Activated T-cell treated with anti-CD3 and anti-CD28 coated beads, Interleukin-2, amount 50 U/mL, for 72 hours (primary cell): ENCODE data around the gene MKX. TPM values are rescaled to one million over a fixed set of nuclear protein-coding genes. Genes with fewer than 3 reads are reported as not detected.

ENCODE experiments used
- ATAC-seq, 2 donors: fragments of 150-1000 bp; cut with Tn5 transposase; replicated peaks in 1 of 2; 2 replicates each; pipeline ENCODE4 v1.10.0; 2021; ENCODE audit warnings: moderate library complexity in 2 of 2, mild to moderate bottlenecking in 1 of 2
- DNase-seq, 2 donors: peaks; one replicate each; pipeline ENCODE4 v3.0.0; 2021 to 2022; ENCODE audit warnings: mixed read lengths in 1 of 2
- H3K27ac Mint-ChIP-seq: one replicate; pipeline ENCODE4 v1.8.0; 2022; ENCODE audit warnings: mild to moderate bottlenecking, moderate library complexity, mixed read lengths
- H3K27me3 Mint-ChIP-seq: one replicate; pipeline ENCODE4 v1.8.0; 2022; ENCODE audit warnings: low read depth, mixed read lengths
- H3K36me3 Mint-ChIP-seq, 2 donors: one replicate each; pipeline ENCODE4 v1.8.0; 2022; ENCODE audit warnings: mixed read lengths in 2 of 2, mild to moderate bottlenecking in 1 of 2; ENCODE audit not compliant: insufficient read depth in 2 of 2
- H3K4me1 Mint-ChIP-seq: one replicate; pipeline ENCODE4 v1.8.0; 2022; ENCODE audit warnings: low read depth, mixed read lengths
- H3K4me3 Mint-ChIP-seq, 2 donors: one replicate each; pipeline ENCODE4 v1.8.0; 2022; ENCODE audit warnings: mild to moderate bottlenecking in 2 of 2, mixed read lengths in 2 of 2, moderate library complexity in 2 of 2
- H3K9me3 Mint-ChIP-seq, 2 donors: one replicate each; pipeline ENCODE4 v1.8.0; 2022; ENCODE audit warnings: mixed read lengths in 2 of 2
- total RNA-seq, 2 donors: library from RNA; stranded (reverse); gene quantifications; one replicate each; pipeline ENCODE4 v1.2.3, GENCODE V29; 2022

The MKX gene
- total RNA-seq, 2 donors from 2014 or later = 1.0 to 2.2 TPM

DNA sequence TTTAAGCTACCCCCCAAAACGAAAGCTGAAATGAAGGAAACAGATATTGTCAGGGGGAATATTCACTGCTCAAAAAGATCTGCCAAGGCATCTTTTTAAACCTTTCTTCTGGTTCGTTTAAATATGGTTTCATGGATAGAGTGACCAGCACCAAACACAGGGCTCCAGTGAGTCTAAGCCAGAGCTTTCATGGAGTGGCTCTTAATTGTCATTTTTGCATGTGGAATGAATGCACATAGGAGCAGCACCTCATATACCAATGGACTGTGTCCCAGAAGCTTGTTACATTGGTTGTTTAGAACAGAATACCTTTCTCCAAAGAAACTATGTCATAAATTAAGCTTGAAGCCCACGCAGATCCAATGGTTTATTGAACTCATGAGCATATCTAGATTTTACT is 17.3 kb downstream of the MKX start:
- Mint-ChIP-seq H3K4me1 (no peaks in the 10 kb centered on the region), H3K36me3 (no peaks in the 10 kb centered on the region), H3K9me3 (no peaks in the 10 kb centered on the region), H3K27ac (no peak overlapping the region), H3K27me3 (peaks cover 38% of the 10 kb centered on the region), H3K4me3 (no peak overlapping the region)
- ATAC-seq (no peak), DNase-seq (no peak)

DNA sequence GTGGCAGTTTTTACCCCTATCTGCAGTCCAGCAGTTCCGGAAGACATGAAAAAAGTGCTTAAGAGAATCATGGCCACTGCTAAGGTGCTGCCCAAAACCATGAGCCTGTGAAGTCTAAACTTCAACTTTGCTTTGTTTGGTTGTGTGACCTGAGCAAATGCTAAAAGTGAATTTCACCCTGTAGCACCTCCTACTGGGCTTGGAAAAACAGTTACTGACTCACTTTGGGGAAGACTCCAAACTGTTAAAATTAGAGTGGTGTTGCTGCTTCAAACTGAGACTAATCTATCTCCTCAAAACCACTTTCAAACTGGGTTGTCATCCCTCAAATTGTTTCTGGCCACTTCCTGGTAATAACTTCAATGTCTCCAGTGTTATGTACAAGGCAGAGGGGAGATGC is 21.3 kb downstream of the MKX start:
- peaks cover 38% of the 10 kb centered on the region for H3K27me3 Mint-ChIP-seq
- no peak overlapping the region for H3K4me3 Mint-ChIP-seq
- DNase-seq = no peak

DNA sequence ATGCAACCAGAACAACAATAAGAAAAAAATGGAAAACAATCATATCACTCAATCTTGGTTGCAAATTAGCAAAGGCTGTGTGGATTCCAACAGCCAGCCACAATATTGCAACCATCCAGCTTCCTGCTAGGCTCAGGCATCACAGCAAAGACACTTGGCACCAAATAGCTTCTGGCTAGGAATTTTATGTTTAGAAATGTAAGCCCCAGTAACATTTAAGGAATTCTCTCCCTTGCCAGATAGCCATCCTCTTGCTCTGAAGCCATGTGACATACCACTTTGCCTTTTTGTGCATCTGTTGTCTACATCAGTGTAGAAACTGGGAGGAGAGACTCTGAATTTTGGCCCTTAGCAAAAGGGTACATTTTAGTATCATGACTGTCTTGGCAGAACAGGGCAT is 22.2 kb downstream of the MKX start:
- H3K27me3 Mint-ChIP-seq = peaks cover 36% of the 10 kb centered on the region
- no peak overlapping the region for H3K4me3 Mint-ChIP-seq
- no peaks in the 10 kb centered on the region for H3K36me3 Mint-ChIP-seq
- ATAC-seq (no peak), DNase-seq (no peak)
- no peak overlapping the region for H3K27ac Mint-ChIP-seq
- no peaks in the 10 kb centered on the region for H3K9me3 Mint-ChIP-seq
- H3K4me1 Mint-ChIP-seq = no peaks in the 10 kb centered on the region

More for the DNA sequence above, 21.3 kb downstream of the MKX start:
- Mint-ChIP-seq H3K4me1 (no peaks in the 10 kb centered on the region), H3K27ac (no peak overlapping the region), H3K9me3 (no peaks in the 10 kb centered on the region), H3K36me3 (no peaks in the 10 kb centered on the region)
- no peak for ATAC-seq

DNA sequence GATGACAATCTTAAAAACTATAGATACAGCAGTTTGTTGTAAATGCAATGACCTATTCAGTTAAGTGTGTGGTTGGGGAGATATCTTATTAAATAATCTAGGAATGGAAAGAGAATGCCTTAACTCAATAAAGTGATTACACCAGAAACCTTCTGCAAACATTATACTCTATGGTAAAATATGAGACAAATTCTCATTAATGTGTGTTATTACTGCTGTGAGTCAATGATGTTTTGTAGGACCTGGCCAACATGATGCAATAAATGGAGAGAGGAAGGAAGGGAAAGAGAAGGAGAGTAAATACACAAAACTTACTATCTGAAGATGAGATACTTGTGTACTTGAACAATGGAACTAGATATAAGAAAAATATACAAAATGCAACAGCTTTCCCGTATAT is 25.1 kb downstream of the MKX start:
- H3K4me3 Mint-ChIP-seq = no peak overlapping the region
- H3K36me3 Mint-ChIP-seq = no peaks in the 10 kb centered on the region
- no peaks in the 10 kb centered on the region for H3K4me1 Mint-ChIP-seq
- DNase-seq (no peak), ATAC-seq (no peak)
- H3K27me3 Mint-ChIP-seq = peaks cover 34% of the 10 kb centered on the region
- H3K27ac Mint-ChIP-seq = no peak overlapping the region
- H3K9me3 Mint-ChIP-seq = no peaks in the 10 kb centered on the region

DNA sequence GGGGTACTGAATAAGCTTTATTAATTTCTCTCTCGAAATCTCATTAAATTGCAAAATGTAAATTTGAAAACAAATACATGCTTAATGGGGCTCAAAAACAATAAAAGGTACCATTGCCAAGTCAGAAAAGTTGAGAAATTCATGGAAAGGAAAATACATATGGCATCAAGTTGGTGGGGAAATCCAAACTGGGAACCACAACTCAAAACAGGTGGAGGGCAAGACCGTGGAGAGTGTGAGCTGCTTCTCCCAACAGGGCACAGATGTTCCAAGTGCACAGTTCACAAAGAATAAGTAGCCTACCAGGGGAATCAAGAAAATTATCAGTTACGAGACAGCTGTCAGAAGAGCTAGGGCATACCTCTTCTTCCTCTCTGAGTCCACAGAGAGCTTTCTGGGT is 26.6 kb downstream of the MKX start:
- Mint-ChIP-seq H3K4me3 (no peak overlapping the region), H3K27me3 (peaks cover 38% of the 10 kb centered on the region)

DNA sequence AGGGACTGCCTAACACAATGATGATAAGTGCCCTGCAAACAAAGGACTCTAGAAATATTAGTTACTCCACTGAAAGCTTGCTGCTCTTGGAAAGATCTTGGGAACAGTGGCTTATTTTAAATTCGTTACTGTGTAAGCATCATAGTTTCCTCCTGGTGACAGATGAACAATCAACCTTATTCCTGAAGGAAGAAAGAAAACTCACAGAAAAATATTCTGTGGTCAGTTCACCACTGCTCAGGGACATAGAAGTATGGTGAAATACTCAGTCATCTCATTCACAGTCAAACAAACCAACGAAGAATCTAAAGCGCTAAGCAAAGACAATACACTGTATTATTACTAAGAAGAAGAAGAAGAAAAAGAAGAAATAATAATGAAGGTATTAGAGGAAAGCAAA is 27.8 kb downstream of the MKX start:
- DNase-seq = no peak
- no peaks in the 10 kb centered on the region for H3K36me3 Mint-ChIP-seq
- no peak overlapping the region for H3K4me3 Mint-ChIP-seq
- H3K27ac Mint-ChIP-seq = no peak overlapping the region
- H3K4me1 Mint-ChIP-seq = no peaks in the 10 kb centered on the region
- H3K9me3 Mint-ChIP-seq = no peaks in the 10 kb centered on the region
- peaks cover 31% of the 10 kb centered on the region for H3K27me3 Mint-ChIP-seq
- ATAC-seq = no peak

More for the DNA sequence above, 26.6 kb downstream of the MKX start:
- no peaks in the 10 kb centered on the region for H3K4me1 Mint-ChIP-seq
- DNase-seq (no peak), ATAC-seq (no peak)
- H3K27ac Mint-ChIP-seq = no peak overlapping the region
- H3K9me3 Mint-ChIP-seq = no peaks in the 10 kb centered on the region
- H3K36me3 Mint-ChIP-seq = no peaks in the 10 kb centered on the region

DNA sequence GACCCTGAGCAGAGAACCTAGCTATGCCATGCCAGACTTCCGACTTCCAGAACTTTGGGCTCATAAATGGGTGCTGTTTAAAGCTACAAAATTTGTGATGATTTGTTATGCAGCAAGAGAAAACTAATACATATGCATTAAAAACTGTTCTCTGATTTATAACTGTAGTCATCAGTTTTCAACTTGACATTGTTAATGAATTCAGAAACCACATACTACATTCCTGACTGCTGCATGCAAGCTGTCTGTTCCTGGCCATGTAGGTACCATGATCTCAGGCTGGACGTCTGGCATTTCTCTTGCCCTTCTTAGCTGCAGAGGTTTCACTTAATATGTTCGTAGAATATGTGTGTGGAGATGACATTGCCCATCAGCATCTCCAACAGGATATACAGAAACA is 28.4 kb downstream of the MKX start:
- Mint-ChIP-seq H3K4me3 (no peak overlapping the region), H3K27me3 (peaks cover 31% of the 10 kb centered on the region), H3K36me3 (no peaks in the 10 kb centered on the region), H3K27ac (no peak overlapping the region), H3K9me3 (no peaks in the 10 kb centered on the region), H3K4me1 (no peaks in the 10 kb centered on the region)
- no peak for DNase-seq
- no peak for ATAC-seq

DNA sequence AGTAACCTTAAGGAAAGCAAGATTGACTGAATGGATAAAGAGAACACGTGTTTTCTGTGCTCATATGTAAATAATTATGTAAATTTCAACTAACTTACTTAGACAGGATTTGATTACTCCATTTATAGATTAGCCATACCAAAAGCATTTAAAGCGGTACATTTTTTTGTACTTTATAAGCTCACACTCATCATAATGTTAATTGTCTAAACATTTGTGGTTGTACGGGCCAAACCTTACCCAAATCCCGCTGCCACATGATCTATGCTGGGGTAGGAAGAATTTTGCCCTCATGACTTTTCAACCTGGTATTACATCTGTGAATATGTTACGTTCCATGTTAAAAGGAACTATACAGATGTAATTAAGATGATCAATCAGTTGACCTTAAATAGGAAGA is 29.1 kb downstream of the MKX start:
- H3K4me1 Mint-ChIP-seq = no peaks in the 10 kb centered on the region
- H3K27me3 Mint-ChIP-seq = peaks cover 31% of the 10 kb centered on the region
- H3K36me3 Mint-ChIP-seq = no peaks in the 10 kb centered on the region
- H3K27ac Mint-ChIP-seq = no peak overlapping the region
- ATAC-seq (no peak), DNase-seq (no peak)
- H3K4me3 Mint-ChIP-seq = no peak overlapping the region
- no peaks in the 10 kb centered on the region for H3K9me3 Mint-ChIP-seq

DNA sequence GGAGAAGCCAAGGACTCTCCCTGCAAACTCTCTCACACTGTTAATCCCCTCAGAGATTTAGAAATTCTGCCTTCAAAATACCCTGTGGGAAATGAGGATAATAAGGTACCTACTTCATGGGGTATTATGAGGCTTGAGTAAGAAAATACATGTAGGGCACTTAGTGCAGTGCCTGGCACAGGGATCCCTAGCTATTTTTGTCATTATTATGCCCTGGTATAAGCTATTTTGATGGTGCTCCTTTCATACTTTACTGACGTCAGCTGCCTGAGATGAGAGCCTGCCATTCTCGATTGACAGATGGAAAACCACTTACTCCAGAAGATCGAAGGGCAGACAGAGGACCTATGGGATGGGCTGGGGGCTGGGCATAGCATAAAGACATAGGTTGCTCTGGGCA is 30.1 kb downstream of the MKX start:
- Mint-ChIP-seq H3K4me1 (no peaks in the 10 kb centered on the region), H3K36me3 (no peaks in the 10 kb centered on the region), H3K9me3 (no peaks in the 10 kb centered on the region), H3K4me3 (no peak overlapping the region), H3K27me3 (peaks cover 31% of the 10 kb centered on the region), H3K27ac (no peak overlapping the region)
- DNase-seq (no peak), ATAC-seq (no peak)

DNA sequence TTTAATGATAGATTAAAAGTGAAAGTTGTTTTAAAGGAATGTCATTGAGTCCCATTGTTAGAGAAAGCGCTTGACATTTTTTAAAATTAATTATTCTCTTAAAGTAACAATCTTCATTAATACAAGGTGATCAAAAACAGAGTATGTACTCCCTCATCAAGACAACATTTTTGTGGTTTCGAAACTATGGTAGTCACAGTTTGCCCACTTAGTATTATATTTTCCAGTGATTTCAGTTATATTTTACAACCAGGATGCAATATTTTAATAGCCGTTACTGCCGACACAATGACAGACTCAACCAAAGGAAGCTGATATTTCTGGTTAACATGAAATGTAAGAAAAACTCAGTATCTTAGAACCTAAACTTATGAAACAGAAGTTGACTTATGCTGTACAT is 31.3 kb downstream of the MKX start:
- Mint-ChIP-seq H3K36me3 (no peaks in the 10 kb centered on the region), H3K27me3 (peaks cover 24% of the 10 kb centered on the region), H3K27ac (no peak overlapping the region), H3K4me1 (no peaks in the 10 kb centered on the region), H3K9me3 (no peaks in the 10 kb centered on the region), H3K4me3 (no peak overlapping the region)
- no peak for DNase-seq
- no peak for ATAC-seq

DNA sequence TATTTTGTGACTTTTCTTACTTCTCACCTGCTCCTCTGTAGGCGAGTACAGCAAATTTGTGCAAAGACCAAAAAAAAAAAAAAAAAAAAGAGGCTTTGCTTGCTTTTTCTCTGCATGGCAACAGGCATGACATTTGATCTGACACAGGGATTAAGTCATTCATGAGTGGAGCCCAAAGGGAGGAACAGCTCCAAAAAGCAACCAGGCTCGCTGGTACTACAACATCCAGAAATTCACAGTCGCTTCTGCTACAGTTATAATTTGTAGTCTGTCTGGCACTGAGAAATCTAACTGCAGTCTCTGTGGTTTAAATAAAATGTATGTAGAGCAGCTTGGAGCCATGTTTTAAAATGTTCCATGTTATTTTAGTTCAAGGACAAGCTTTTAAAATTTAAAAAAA is 31.7 kb downstream of the MKX start:
- H3K36me3 Mint-ChIP-seq = no peaks in the 10 kb centered on the region
- no peak for DNase-seq
- no peaks in the 10 kb centered on the region for H3K4me1 Mint-ChIP-seq
- peaks cover 20% of the 10 kb centered on the region for H3K27me3 Mint-ChIP-seq
- no peaks in the 10 kb centered on the region for H3K9me3 Mint-ChIP-seq
- no peak for ATAC-seq
- no peak overlapping the region for H3K27ac Mint-ChIP-seq
- no peak overlapping the region for H3K4me3 Mint-ChIP-seq

DNA sequence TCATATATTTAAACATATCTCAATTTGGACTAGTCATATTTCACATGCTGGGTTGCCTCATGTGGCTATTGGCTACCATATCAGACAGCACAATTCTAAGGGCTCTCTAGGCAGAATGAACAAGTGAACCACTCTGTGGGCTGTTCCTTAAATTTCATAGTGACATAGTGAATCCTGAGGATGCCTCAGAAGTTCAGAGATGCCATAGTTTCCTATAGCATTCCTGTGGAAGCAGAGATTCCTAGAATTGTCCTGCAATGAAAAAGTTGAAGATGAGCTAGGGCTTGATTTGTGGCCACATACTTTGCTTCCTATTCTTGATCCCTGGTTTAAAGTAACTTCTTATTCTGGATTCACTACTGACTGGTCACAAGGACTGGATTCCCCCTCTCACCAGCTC is 35.6 kb downstream of the MKX start:
- no peak for ATAC-seq
- peaks cover 2% of the 10 kb centered on the region for H3K27me3 Mint-ChIP-seq
- H3K9me3 Mint-ChIP-seq = no peaks in the 10 kb centered on the region
- no peak overlapping the region for H3K4me3 Mint-ChIP-seq
- H3K27ac Mint-ChIP-seq = no peak overlapping the region
- DNase-seq = no peak
- H3K36me3 Mint-ChIP-seq = no peaks in the 10 kb centered on the region
- H3K4me1 Mint-ChIP-seq = no peaks in the 10 kb centered on the region

DNA sequence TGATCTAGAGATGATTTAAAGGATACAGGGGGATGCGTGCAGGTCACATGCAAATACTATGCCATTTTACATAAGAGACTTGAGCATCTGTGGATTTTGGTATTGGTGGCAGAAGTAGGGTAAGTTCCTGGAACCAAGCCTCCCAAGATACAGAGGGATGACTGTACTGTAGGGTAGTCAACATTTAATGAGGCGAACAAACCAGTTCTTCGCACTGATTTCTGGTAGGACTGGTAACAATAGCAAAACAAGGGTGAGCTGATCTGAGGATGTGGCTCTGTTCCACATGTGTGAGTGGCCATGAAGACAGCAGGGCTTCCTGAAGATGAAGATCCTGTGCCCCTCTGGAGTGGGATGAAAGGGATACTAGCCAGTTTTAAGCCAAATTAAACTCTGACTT is 36.3 kb downstream of the MKX start:
- DNase-seq (no peak), ATAC-seq (no peak)
- Mint-ChIP-seq H3K27me3 (no peaks in the 10 kb centered on the region), H3K27ac (no peak overlapping the region), H3K36me3 (no peaks in the 10 kb centered on the region), H3K4me3 (no peak overlapping the region), H3K4me1 (no peaks in the 10 kb centered on the region), H3K9me3 (no peaks in the 10 kb centered on the region)

DNA sequence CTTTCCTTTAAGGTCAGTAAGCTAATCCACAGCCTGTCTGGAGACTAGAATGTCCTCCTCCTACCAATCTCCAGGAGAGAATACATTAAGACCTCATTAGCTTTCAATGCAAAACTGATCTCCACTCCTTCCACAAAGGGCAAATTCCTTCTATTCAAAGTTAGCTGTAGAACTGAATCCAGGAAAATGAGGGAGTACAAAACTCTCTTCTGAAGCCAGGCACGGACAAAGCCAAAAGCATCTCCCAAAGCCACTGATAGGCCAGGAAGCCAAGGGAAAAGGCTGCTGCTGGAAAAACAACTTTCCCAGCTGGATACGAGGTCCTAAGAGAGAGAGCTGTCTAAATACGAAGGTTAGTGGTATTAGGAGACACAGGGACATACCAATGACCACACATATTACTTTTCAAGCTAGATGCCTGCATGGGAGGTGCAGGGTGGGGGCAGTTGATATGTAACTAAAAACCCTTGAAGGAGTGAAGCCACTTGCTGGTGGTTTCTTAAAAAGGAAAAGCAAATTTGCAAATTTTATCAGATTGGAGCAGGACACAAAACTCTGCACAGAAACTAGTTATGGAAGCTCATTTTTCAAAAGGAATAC is 43.6 kb downstream of the MKX start:
- H3K36me3 Mint-ChIP-seq = no peaks in the 10 kb centered on the region
- peaks cover 14% of the 10 kb centered on the region for H3K27me3 Mint-ChIP-seq
- no peaks in the 10 kb centered on the region for H3K4me1 Mint-ChIP-seq
- no peak overlapping the region for H3K27ac Mint-ChIP-seq
- no peak for DNase-seq
- ATAC-seq = no peak
- no peaks in the 10 kb centered on the region for H3K9me3 Mint-ChIP-seq
- H3K4me3 Mint-ChIP-seq = no peak overlapping the region
